ENCODE results near the gene ABR.

ABR gene

DNA sequence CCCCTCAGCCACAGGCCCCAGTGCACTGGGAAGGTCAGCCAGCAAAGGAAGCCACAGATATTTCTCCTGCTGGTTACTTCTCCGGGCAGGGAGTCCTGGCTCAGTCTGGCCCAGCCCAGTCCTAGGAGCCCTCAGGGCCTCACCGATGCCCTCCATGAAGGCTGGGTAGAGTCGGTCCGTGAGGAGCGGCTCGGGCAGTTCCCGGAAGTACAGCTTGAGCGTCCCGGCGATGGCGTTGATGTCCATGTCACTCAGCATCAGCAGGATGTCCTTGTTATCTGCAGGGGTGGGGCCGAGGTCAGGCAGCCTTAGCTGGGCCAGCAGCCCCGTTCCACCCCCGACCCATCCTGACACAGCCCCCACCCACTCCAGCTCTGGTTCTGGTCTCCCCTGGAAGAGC is 169.2 kb downstream of the ABR start:
- no peak for DNase-seq (ENCODE audit: low read depth)
- no peak overlapping the region for H3K4me3 ChIP-seq (ENCODE audit: low read depth, low read length)
- TF ChIP-seq, protein P1, sequence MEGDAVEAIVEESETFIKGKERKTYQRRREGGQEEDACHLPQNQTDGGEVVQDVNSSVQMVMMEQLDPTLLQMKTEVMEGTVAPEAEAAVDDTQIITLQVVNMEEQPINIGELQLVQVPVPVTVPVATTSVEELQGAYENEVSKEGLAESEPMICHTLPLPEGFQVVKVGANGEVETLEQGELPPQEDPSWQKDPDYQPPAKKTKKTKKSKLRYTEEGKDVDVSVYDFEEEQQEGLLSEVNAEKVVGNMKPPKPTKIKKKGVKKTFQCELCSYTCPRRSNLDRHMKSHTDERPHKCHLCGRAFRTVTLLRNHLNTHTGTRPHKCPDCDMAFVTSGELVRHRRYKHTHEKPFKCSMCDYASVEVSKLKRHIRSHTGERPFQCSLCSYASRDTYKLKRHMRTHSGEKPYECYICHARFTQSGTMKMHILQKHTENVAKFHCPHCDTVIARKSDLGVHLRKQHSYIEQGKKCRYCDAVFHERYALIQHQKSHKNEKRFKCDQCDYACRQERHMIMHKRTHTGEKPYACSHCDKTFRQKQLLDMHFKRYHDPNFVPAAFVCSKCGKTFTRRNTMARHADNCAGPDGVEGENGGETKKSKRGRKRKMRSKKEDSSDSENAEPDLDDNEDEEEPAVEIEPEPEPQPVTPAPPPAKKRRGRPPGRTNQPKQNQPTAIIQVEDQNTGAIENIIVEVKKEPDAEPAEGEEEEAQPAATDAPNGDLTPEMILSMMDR (IDR thresholded peaks at IDR 0.05; ENCODE audit: low read depth, low read length, missing control alignments), result no peak
- in situ Hi-C loops (cut with HindIII; ENCODE audit: low sequenced_read_pairs), result no loop called here

DNA sequence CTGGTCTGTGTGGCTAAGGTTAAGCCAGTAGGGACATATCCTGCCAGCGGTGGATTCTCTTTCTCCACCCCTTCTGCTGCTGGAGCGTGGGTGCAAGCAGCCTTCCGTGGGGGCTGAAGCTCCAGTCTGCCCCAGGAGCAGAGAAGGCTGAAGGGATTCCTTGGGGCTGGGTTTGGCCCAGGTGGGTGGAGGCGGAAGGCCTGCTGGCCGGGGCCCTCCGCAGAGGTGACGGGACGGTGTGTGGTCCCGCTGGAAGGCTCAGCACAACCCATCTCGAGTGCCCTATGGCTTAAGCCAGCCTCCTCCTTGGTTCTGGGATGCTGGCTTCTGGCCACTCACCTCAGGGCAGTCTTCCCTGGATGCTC is 169.7 kb downstream of the ABR start:
- TF ChIP-seq, protein P1 (IDR thresholded peaks at IDR 0.05; ENCODE audit: low read depth, low read length, missing control alignments), result no peak
- H3K4me3 ChIP-seq (ENCODE audit: low read depth, low read length), result no peak overlapping the region
- no peak for DNase-seq (ENCODE audit: low read depth)
- in situ Hi-C loops (cut with HindIII; ENCODE audit: low sequenced_read_pairs), result no loop called here

- H3K4me3 ChIP-seq (ENCODE audit: low read depth, low read length), result no peak overlapping the region
- TF ChIP-seq, protein P1 (IDR thresholded peaks at IDR 0.05; ENCODE audit: low read depth, low read length, missing control alignments), result no peak
- in situ Hi-C loops (cut with HindIII; ENCODE audit: low sequenced_read_pairs), result loop anchor here (10.0 kb wide), 1 partner anchor 45 kb away; no protein-coding TSS in a partner anchor
- DNase-seq (ENCODE audit: low read depth), result no peak
Observed at GRCh38 chr17:1009229-1010085, 170.3 kb downstream of the ABR start.

DNA sequence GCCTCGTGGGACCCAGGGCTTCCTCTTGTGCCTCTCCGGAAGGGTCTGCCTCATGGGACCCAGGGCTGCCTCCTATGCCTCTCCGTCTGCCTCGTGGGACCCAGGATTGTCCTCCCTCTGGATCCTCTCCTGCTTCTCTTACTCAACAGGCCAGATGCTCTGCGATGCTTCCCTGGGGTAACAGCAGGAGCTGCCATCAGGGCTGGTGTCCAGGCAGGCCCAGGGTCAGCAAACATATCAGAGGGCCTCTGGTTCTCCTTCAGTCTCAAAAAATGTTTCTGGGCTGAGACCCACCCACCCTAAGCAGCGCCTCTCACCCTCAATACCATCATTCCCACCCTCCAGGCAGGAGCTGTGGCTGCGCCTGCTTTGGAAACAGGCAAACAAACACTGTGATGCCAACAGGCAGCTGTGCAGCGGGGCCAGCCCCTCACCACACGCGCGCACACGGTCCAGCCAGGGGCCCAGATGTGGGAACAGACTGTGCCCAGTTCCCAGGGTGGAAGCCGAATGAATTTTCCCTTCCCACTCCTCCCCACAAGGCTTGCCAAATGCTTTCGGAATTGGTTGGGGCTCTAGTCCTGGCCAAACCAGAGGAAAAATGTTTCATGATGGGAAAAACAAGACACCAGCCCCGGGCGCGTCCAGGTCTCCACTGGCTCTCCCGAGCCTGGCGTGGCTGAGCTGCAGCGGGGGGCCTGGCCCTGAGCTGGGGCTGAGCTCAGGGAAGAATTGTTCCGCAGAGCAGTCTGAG is 171.6 kb downstream of the ABR start:
- in situ Hi-C loops (cut with HindIII; ENCODE audit: low sequenced_read_pairs), result loop anchor here (10.0 kb wide), 1 partner anchor 47 kb away; no protein-coding TSS in a partner anchor
- DNase-seq (ENCODE audit: low read depth), result no peak
- TF ChIP-seq, protein P1 (IDR thresholded peaks at IDR 0.05; ENCODE audit: low read depth, low read length, missing control alignments), result no peak
- no peak overlapping the region for H3K4me3 ChIP-seq (ENCODE audit: low read depth, low read length)

DNA sequence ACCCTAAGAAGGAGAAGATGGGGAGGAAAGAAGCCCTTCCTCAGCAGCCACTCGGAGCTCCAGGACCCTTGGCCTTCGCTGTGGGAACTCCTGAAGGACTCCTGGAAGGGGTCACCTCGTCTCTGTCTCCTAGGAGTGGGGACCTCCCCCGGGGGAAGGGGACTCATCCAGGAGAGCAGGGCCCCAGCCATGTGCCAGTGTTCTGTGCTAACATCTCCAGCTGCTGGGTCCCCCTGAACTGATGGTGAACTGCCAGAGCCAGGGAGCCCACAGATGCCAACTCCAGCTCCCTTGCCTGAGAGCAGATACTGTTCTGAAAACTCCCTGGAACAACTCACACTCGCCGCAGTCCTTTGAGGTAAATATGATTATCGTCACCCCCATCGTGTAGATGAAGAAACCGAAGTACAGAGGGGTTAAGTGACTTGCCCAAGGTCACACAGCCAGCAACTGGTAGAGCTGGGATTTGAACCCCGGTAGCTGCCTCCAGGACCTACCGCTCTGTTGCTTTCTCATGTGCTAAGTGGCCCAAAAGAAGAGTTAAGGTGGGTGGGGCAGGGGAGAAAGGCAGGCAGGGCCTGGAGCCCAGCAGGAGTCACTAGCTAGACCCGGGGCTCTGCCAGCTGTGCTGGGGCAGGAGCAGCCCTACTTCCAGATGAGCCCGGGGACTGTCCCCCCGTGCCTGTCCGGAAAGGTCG is 172.3 kb downstream of the ABR start:
- in situ Hi-C loops (cut with HindIII; ENCODE audit: low sequenced_read_pairs), result loop anchor here (10.0 kb wide), 1 partner anchor 47 kb away; no protein-coding TSS in a partner anchor
- TF ChIP-seq, protein P1 (IDR thresholded peaks at IDR 0.05; ENCODE audit: low read depth, low read length, missing control alignments), result no peak
- DNase-seq (ENCODE audit: low read depth), result no peak
- no peak overlapping the region for H3K4me3 ChIP-seq (ENCODE audit: low read depth, low read length)

- in situ Hi-C loops (cut with HindIII; ENCODE audit: low sequenced_read_pairs), result loop anchor here (10.0 kb wide), 1 partner anchor 49 kb away; no protein-coding TSS in a partner anchor
- H3K4me3 ChIP-seq (ENCODE audit: low read depth, low read length), result no peak overlapping the region
- DNase-seq (ENCODE audit: low read depth), result no peak
Observed at GRCh38 chr17:1006054-1006453, 173.7 kb downstream of the ABR start.

More at GRCh38 chr17:1006054-1006453, 173.7 kb downstream of the ABR start:
- TF ChIP-seq, protein P1 (IDR thresholded peaks at IDR 0.05; ENCODE audit: low read depth, low read length, missing control alignments), result no peak
